ENCODE results near the gene BRK1.
"Not testable (repeated sequence)": the region's sequence is repeated elsewhere in the genome, so short reads cannot be mapped to it uniquely, and the experiment has no call there.

BRK1 gene

GRCh38 chr3:10145685-10146084, 30.2 kb downstream of the BRK1 start:
- no peak for DNase-seq

GRCh38 chr3:10149226-10149625, 33.8 kb downstream of the BRK1 start:
- no peak for DNase-seq

- DNase-seq, result no peak
Measured at GRCh38 chr3:10150987-10151386, 35.5 kb downstream of the BRK1 start.

GRCh38 chr3:10154335-10155122, 39.1 kb downstream of the BRK1 start:
- no peak for DNase-seq

GRCh38 chr3:10155123-10155472, 39.6 kb downstream of the BRK1 start:
- DNase-seq, result no peak

- DNase-seq, result no peak
Measured at GRCh38 chr3:10155658-10156057, 40.2 kb downstream of the BRK1 start.

GRCh38 chr3:10157031-10157430, 41.6 kb downstream of the BRK1 start:
- DNase-seq, result no peak

GRCh38 chr3:10158555-10158954, 43.1 kb downstream of the BRK1 start:
- DNase-seq, result not testable (repeated sequence)

- no peak for DNase-seq
Measured at GRCh38 chr3:10160346-10160745, 44.9 kb downstream of the BRK1 start.

GRCh38 chr3:10160925-10161324, 45.5 kb downstream of the BRK1 start:
- DNase-seq, result no peak

GRCh38 chr3:10162185-10162584, 46.7 kb downstream of the BRK1 start:
- DNase-seq, result no peak

GRCh38 chr3:10164201-10164545, 48.7 kb downstream of the BRK1 start:
- DNase-seq, result not testable (repeated sequence)

GRCh38 chr3:10164546-10165393, 49.3 kb downstream of the BRK1 start, which contains the start of gene IRAK2:
Gene IRAK2, plus strand, starts transcription at chr3:10164919. Its CDS starts 36 bp downstream, at chr3:10164955.
- peak; percentile 60 to 61 for DNase-seq

GRCh38 chr3:10166213-10166604, 50.7 kb downstream of the BRK1 start:
- DNase-seq, result no peak

GRCh38 chr3:10169000-10169496, 53.6 kb downstream of the BRK1 start:
- DNase-seq, result no peak

GRCh38 chr3:10170915-10171478, 55.5 kb downstream of the BRK1 start:
- DNase-seq, result no peak

GRCh38 chr3:10173095-10173925, 57.8 kb downstream of the BRK1 start:
- no peak for DNase-seq

GRCh38 chr3:10173926-10174435, 58.5 kb downstream of the BRK1 start:
- DNase-seq, result peak; percentile 36 to 88

GRCh38 chr3:10175334-10175733, 59.9 kb downstream of the BRK1 start:
- not testable (repeated sequence) for DNase-seq

- DNase-seq, result not testable (repeated sequence)
Measured at GRCh38 chr3:10176150-10176549, 60.7 kb downstream of the BRK1 start.

Measured in CD4-positive, alpha-beta T cell treated with Interleukin-4 for 1 hour (primary cell).